ENCODE measurements around the gene MYH7. TPM values are rescaled to one million over a fixed set of nuclear protein-coding genes. Genes with fewer than 3 reads are reported as not detected.
"Not testable (repeated sequence)": the region's sequence is repeated elsewhere in the genome, so short reads cannot be mapped to it uniquely, and the experiment has no call there.

The MYH7 gene
- total and polyA plus RNA-seq, 2 donors from 2014 or later: 0.06 to 1.6 TPM

DNA sequence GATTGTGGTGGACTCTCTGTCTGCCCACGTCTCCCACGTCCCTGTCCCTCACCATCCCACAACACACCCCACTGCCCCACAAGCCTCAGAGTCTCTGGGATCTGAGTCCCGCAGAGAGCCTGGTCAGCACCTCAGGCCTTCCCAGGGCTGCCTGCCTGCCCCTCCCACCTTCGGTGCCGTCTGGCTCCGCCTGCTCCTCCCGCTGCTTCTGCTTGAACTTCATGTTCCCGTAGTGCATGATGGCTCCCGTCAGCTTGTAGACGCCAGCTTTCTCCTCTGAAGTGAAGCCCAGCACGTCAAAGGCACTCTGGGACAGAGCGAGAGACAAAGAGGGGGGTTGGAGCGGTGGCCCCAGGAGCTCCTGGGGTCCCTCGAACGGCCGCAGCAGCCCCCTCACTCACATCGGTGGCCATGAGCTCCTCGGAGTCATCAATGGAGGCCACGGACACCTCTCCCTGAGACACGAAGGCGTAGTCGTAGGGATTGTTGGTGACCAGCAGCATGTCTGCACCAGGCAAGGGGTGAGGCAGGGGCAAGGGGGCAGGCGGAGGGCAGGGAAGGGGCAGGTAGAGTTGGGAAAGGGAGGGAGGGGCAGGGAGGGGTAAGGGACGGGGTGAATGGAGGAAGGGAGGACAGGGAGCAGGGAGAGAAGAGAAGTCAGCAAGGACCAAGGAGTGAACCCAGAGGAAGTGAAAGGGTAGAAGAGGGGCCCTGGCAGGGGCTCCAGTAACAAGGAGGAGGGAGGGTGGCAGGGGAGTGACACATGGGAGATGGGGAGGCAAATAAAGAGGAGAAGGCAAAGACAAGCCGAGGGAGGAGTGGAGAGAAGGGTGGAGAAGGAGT lies 32.9 kb downstream of the MYH7 start:
- no peak overlapping the region for H3K27ac ChIP-seq (ENCODE audit: low read depth in 2 of 2, low read length in 2 of 2)
- H3K9ac ChIP-seq (ENCODE audit: low read length in 3 of 3): no peak overlapping the region
- H3K36me3 ChIP-seq (ENCODE audit: control insufficient read depth in 2 of 3, insufficient read depth in 3 of 3, low read length in 3 of 3): no peaks in the 10 kb centered on the region
- H3K27me3 ChIP-seq (ENCODE audit: control insufficient read depth, insufficient read depth, low read length): no peaks in the 10 kb centered on the region
- TF ChIP-seq, protein P1, sequence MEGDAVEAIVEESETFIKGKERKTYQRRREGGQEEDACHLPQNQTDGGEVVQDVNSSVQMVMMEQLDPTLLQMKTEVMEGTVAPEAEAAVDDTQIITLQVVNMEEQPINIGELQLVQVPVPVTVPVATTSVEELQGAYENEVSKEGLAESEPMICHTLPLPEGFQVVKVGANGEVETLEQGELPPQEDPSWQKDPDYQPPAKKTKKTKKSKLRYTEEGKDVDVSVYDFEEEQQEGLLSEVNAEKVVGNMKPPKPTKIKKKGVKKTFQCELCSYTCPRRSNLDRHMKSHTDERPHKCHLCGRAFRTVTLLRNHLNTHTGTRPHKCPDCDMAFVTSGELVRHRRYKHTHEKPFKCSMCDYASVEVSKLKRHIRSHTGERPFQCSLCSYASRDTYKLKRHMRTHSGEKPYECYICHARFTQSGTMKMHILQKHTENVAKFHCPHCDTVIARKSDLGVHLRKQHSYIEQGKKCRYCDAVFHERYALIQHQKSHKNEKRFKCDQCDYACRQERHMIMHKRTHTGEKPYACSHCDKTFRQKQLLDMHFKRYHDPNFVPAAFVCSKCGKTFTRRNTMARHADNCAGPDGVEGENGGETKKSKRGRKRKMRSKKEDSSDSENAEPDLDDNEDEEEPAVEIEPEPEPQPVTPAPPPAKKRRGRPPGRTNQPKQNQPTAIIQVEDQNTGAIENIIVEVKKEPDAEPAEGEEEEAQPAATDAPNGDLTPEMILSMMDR (IDR thresholded peaks at IDR 0.05; ENCODE audit: borderline replicate concordance, extremely low read depth, insufficient read depth): no peak
- H3K4me3 ChIP-seq (ENCODE audit: low read length in 3 of 3): no peak overlapping the region
- intact Hi-C loops (cut with DNase I): no loop called here
- DNase-seq (peak in 1 of 5 donors; percentile 24), FAIRE-seq (no peak)
- no peaks in the 10 kb centered on the region for H3K9me3 ChIP-seq (ENCODE audit: control insufficient read depth in 2 of 3, insufficient read depth in 1 of 3, low read length in 3 of 3)
- no peaks in the 10 kb centered on the region for H3K4me1 ChIP-seq (ENCODE audit: control insufficient read depth in 2 of 3, insufficient read depth in 2 of 3, low read depth in 1 of 3, low read length in 3 of 3)

- H3K4me1 ChIP-seq (ENCODE audit: control insufficient read depth in 2 of 3, insufficient read depth in 2 of 3, low read depth in 1 of 3, low read length in 3 of 3): no peaks in the 10 kb centered on the region
- FAIRE-seq: no peak
- TF ChIP-seq, protein P1 (IDR thresholded peaks at IDR 0.05; ENCODE audit: borderline replicate concordance, extremely low read depth, insufficient read depth): no peak
- no peak overlapping the region for H3K27ac ChIP-seq (ENCODE audit: low read depth in 2 of 2, low read length in 2 of 2)
- no peaks in the 10 kb centered on the region for H3K9me3 ChIP-seq (ENCODE audit: control insufficient read depth in 2 of 3, insufficient read depth in 1 of 3, low read length in 3 of 3)
- no peak overlapping the region for H3K9ac ChIP-seq (ENCODE audit: low read length in 3 of 3)
- intact Hi-C loops (cut with DNase I): no loop called here
- no peak for DNase-seq
- no peaks in the 10 kb centered on the region for H3K36me3 ChIP-seq (ENCODE audit: control insufficient read depth in 2 of 3, insufficient read depth in 3 of 3, low read length in 3 of 3)
- H3K27me3 ChIP-seq (ENCODE audit: control insufficient read depth, insufficient read depth, low read length): no peaks in the 10 kb centered on the region
- H3K4me3 ChIP-seq (ENCODE audit: low read length in 3 of 3): no peak overlapping the region
Observed at GRCh38 chr14:23401291-23401690, 34.2 kb downstream of the MYH7 start.

DNA sequence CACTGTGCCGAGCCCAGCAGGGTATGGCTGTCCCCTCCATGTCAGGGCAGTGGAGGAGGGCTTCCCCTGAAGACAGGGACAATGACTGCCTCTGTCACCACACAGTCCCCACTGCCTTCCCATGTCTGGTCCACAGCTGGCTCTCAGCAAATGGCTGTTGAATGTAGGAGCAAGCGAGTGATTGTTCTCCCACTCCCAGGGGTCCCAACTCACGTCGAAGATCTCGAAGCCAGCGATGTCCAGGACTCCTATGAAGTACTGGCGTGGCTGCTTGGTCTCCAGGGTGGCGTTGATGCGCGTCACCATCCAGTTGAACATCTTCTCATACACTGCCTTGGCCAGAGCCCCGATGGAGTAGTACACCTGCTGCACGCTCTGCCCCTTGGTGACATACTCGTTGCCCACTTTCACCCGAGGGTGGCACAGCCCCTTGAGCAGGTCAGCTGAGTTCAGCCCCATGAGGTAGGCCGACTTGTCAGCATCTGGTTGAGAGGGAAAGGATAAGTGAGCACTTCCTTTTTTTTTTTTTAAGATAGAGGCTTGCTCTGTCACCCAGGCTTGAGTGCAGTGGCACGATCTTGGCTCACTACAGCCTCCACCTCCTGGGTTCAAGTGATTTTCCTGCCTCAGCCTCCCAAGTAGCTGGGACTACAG lies 34.8 kb downstream of the MYH7 start:
- FAIRE-seq; H3K9me3 ChIP-seq (ENCODE audit: control insufficient read depth in 2 of 3, insufficient read depth in 1 of 3, low read length in 3 of 3); DNase-seq; H3K27me3 ChIP-seq (ENCODE audit: control insufficient read depth, insufficient read depth, low read length); H3K27ac ChIP-seq (ENCODE audit: low read depth in 2 of 2, low read length in 2 of 2); intact Hi-C loops (cut with DNase I); H3K4me1 ChIP-seq (ENCODE audit: control insufficient read depth in 2 of 3, insufficient read depth in 2 of 3, low read depth in 1 of 3, low read length in 3 of 3); H3K9ac ChIP-seq (ENCODE audit: low read length in 3 of 3); H3K4me3 ChIP-seq (ENCODE audit: low read length in 3 of 3); H3K36me3 ChIP-seq (ENCODE audit: control insufficient read depth in 2 of 3, insufficient read depth in 3 of 3, low read length in 3 of 3): not testable (repeated sequence)

DNA sequence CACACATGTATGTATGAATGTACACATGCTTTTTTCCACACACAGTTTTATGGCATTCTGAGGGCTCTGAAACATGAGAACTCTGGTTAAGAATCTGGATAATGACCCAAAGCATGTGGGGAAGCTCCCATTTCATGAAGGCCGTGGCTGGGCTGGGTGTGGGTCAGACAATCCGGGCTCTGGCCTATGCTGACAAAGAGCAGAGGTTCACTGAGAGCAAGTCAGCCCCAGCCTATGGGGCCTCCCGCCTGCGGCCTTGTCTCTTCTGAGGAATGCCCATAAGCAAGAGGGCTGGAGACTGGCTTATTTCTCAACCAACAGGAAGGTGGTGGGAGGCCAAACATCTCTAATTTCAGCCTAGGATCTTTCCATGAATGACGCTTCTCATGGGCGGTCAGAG lies 35.9 kb downstream of the MYH7 start:
- H3K4me3 ChIP-seq (ENCODE audit: low read length in 3 of 3): no peak overlapping the region
- TF ChIP-seq, protein P1 (IDR thresholded peaks at IDR 0.05; ENCODE audit: borderline replicate concordance, extremely low read depth, insufficient read depth): no peak
- no peaks in the 10 kb centered on the region for H3K4me1 ChIP-seq (ENCODE audit: control insufficient read depth in 2 of 3, insufficient read depth in 2 of 3, low read depth in 1 of 3, low read length in 3 of 3)
- DNase-seq (peak in 3 of 5 donors; percentile 26 to 38 (median 38)), FAIRE-seq (no peak)
- no peaks in the 10 kb centered on the region for H3K36me3 ChIP-seq (ENCODE audit: control insufficient read depth in 2 of 3, insufficient read depth in 3 of 3, low read length in 3 of 3)
- H3K9me3 ChIP-seq (ENCODE audit: control insufficient read depth in 2 of 3, insufficient read depth in 1 of 3, low read length in 3 of 3): no peaks in the 10 kb centered on the region
- H3K27ac ChIP-seq (ENCODE audit: low read depth in 2 of 2, low read length in 2 of 2): no peak overlapping the region
- intact Hi-C loops (cut with DNase I): no loop called here
- no peak overlapping the region for H3K9ac ChIP-seq (ENCODE audit: low read length in 3 of 3)
- no peaks in the 10 kb centered on the region for H3K27me3 ChIP-seq (ENCODE audit: control insufficient read depth, insufficient read depth, low read length)

Data from kidney (tissue), 14 donors.